ENCODE data around the gene NUDT8.

Gene NUDT8

DNA sequence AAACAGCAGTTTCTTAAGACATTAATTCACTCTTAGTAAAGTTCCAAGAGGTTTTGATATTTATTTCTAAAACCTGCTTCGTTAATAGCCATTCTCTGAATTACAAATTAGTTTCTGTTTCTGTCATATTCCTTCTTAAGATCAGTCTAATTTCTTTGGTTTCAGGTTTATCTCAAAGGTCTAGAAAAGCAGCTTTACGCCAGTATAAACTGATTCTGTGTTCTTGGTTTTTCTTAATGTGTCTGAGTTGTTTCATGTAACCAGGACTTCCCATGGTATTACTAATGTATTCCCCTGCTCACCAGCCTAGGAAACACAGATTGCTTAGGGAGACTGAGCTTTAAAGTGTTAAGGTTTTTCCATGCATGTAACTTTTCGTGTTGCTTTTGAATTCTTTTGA lies 27.6 kb upstream of the NUDT8 start:
- TF ChIP-seq, protein P1, sequence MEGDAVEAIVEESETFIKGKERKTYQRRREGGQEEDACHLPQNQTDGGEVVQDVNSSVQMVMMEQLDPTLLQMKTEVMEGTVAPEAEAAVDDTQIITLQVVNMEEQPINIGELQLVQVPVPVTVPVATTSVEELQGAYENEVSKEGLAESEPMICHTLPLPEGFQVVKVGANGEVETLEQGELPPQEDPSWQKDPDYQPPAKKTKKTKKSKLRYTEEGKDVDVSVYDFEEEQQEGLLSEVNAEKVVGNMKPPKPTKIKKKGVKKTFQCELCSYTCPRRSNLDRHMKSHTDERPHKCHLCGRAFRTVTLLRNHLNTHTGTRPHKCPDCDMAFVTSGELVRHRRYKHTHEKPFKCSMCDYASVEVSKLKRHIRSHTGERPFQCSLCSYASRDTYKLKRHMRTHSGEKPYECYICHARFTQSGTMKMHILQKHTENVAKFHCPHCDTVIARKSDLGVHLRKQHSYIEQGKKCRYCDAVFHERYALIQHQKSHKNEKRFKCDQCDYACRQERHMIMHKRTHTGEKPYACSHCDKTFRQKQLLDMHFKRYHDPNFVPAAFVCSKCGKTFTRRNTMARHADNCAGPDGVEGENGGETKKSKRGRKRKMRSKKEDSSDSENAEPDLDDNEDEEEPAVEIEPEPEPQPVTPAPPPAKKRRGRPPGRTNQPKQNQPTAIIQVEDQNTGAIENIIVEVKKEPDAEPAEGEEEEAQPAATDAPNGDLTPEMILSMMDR (IDR thresholded peaks at IDR 0.05; ENCODE audit: low read depth, low read length), result no peak
- DNase-seq (ENCODE audit: low read depth in 2 of 2), result no peak

DNA sequence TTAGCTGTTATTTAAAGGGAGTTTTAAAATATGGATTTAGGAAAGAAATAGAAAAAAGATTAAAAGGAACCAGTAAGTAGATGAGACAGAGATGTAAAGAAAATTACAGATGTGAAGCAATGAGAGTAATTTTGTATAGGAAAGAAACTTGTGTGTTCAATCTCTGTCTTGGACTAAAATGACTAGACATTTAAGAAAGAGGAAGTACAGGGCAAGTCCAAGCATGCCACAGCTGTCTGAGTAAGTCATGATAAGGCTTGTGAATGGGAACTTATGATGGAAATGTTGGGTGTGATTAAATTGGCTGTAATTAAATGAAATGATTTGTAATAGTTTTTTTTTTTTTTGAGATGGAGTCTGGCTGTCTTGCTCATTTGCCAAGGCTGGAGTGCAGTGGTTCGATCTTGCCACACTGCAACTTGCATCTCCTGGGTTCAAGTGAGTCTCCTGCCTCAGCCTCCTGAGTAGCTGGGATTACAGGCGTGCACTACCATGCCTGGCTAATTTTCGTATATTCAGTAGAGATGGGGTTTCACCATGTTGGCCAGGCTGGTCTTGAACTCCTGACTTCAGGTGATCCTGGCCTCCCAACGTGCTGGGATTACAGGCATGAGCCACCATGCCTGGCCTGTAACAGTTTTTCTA lies 26.7 kb upstream of the NUDT8 start:
- no peak overlapping the region for H3K4me3 ChIP-seq (replicated peaks in 1 of 2; ENCODE audit: low read depth in 2 of 2, low read length in 2 of 2)
- peak; percentile 7 to 19 for DNase-seq (ENCODE audit: low read depth in 2 of 2)
- TF ChIP-seq, protein P1 (IDR thresholded peaks at IDR 0.05; ENCODE audit: low read depth, low read length), result no peak

More for the DNA sequence above, 27.6 kb upstream of the NUDT8 start:
- H3K4me3 ChIP-seq (replicated peaks in 1 of 2; ENCODE audit: low read depth in 2 of 2, low read length in 2 of 2), result no peak overlapping the region

DNA sequence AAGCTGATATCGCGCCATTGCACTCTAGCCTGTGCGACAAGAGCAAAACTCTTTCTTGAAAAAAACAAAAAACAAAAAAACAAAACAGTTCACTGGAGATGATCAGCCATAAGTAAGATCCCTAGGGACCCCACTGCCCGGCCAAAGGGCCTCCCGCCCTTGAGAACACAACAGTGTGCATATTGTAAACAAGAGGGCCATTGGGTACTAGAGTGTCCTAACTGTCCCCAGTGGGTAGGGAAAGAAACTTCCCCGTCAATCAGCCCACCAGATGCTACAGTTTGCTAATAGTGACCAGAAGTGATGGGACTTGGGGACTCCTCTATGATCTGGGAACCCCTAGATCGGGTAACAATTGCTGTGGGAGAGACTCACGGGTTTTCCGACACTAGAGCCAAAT lies 24.5 kb upstream of the NUDT8 start:
- H3K4me3 ChIP-seq (replicated peaks in 1 of 2; ENCODE audit: low read depth in 2 of 2, low read length in 2 of 2), result no peak overlapping the region
- DNase-seq (ENCODE audit: low read depth in 2 of 2), result no peak
- TF ChIP-seq, protein P1 (IDR thresholded peaks at IDR 0.05; ENCODE audit: low read depth, low read length), result no peak

DNA sequence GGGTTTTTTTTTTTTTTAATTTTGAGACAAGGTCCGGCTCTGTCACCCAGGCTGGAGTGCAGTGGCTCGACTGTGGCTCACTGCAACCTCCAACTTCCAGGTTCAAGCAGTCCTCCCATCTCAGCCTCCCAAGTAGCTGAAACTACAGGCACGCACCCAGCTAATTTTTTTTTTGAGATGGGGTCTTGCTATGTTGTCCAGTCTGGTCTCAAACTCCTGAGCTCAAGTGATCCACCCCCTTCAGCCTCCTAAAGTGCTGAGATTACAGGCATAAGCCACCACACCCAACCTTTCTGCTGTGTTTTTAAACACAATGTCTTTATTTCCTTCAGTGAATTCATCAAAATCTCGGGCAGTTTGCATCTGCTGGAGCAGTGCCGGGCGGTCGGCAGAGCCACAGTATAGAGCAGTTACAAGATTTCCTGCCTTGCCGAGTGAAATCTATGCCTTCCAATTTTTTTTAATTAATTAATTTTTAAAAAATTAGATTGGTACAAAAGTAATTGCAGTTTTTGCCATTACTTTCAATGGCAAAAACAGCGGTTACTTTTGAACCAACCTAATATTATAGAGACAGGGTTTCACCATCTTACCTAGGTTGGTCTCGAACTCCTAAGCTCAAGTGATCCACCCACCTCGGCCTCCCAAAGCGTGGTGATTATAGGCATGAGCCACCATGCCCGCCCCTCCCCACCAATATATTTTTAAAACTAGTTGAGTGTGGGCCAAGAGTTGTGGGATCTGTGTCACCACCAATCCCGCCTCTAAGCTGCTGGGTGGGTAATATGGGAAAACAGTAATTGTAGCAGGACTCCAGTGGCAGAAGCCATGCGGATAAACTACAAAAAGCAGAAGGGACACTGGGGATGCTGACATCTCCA lies 23.5 kb upstream of the NUDT8 start:
- H3K4me3 ChIP-seq (replicated peaks in 1 of 2; ENCODE audit: low read depth in 2 of 2, low read length in 2 of 2), result no peak overlapping the region
- TF ChIP-seq, protein P1 (IDR thresholded peaks at IDR 0.05; ENCODE audit: low read depth, low read length), result no peak
- DNase-seq (ENCODE audit: low read depth in 2 of 2), result no peak

DNA sequence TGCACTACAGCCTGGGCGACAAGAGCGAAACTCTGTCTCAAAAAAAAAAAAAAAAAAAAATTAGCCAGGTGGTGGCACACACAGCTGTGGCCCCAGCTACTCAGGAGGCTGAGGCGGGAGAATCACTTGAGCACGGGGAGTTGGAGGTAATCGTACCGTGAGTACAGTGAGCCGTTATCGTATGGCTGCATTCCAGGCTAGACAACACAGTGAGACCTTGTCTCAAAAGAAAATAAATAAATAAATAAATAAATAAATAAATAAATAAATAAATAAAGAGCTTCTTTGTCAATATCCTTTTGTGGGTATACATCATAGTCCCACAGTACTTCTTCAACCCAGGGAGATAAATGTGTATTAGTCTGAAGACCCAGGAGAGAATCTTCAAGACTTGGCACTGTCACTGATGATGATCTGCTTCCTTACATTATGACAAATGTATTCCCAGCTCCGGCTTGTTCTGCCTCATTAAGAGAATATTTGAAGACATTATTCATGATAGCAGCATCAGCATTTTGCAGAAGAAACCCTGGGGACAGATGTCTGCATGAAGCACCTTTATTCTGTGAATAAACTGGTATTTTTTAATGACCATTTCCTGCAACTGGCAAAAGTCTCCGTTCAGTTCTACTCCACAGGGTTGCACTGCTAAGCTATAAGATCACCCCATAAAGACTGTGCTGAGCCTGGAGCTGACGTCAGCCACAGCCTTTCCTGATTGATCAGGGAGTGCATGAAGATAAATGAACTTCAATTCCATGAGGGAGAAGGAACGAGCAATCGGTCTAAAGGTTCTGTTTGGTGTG lies 22.4 kb upstream of the NUDT8 start:
- H3K4me3 ChIP-seq (replicated peaks in 1 of 2; ENCODE audit: low read depth in 2 of 2, low read length in 2 of 2), result no peak overlapping the region
- TF ChIP-seq, protein P1 (IDR thresholded peaks at IDR 0.05; ENCODE audit: low read depth, low read length), result no peak
- no peak for DNase-seq (ENCODE audit: low read depth in 2 of 2)

DNA sequence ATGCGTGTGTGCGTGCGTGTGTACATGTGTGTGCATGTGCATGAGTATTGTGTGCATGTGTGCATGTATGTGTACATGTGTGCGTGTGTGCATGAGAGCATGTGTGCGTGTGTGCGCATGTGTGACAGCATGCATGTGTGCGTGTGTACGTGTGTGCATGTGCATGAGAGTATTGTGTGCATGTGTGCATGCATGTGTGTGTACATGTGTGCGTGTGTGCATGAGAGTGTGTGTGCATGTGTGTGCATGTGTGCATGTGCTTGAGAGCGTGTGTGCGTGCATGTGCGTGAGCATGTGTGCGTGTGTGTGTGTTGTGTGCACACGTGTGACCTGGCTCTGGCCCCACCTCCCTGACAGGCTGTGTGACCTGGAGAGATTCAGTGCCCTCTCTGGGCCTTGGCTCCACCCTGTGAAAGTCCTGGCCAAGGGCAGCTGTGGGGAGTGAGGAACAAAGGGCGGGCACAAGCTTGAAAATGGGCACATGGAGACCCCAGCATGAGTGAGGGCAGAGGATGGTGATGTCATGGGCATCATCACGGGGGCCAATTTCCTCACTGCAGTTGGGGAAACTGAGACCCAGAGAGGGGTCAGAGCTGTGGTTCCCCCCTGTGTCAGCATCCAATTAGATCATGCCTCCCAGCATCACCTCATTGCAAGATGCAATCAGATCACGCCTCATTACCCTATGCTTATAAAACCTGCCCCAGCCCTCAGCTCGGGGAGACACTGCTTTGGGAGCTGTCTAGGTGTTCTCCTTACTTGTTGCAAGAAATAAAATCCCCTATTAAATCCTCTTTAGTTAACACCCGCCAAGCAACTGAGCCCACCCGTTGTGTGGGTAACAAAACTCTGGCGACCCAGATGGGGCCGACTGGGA lies 20.1 kb upstream of the NUDT8 start:
- no peak overlapping the region for H3K4me3 ChIP-seq (replicated peaks in 1 of 2; ENCODE audit: low read depth in 2 of 2, low read length in 2 of 2)
- TF ChIP-seq, protein P1 (IDR thresholded peaks at IDR 0.05; ENCODE audit: low read depth, low read length), result no peak
- DNase-seq (ENCODE audit: low read depth in 2 of 2), result no peak
